Bone marrow (tissue), 2 donors: Measurements from ENCODE around the gene TSR3.

Experiments used
- DNase-seq, 2 donors: peaks; one replicate each; lab custom pipeline; 2025; lab: John Stamatoyannopoulos, UW

Gene TSR3

DNA sequence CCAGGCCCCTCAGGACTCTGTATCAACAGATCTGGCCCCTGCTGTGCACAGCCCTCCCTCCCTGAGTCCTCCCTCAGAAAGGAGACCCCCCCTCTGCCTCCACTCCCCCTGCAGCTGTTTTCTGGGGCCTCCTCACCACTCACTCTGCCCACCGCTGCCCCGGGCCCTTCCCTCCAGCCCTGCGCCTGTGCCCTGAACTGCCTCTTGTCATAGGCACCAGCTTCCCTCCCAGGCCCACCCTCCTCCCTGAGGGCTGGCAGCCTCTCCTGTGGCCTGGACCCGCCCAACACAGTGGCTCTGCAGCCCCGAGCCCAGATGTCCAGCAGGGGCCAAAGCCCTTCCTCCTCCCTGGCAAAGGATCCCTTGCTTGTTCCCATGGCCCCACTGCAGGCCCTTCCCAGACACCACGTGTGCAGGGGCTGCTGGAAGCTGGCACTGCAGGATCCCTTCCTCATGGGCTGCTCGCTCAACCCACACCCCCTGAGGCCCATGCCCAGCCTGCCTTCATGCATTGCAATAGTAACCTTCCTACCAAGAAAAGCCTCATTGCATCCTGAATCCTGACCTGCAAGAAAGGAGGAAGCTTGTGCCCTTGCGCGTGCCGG is 25.8 kb upstream of the TSR3 start:
- DNase-seq: no peak

DNA sequence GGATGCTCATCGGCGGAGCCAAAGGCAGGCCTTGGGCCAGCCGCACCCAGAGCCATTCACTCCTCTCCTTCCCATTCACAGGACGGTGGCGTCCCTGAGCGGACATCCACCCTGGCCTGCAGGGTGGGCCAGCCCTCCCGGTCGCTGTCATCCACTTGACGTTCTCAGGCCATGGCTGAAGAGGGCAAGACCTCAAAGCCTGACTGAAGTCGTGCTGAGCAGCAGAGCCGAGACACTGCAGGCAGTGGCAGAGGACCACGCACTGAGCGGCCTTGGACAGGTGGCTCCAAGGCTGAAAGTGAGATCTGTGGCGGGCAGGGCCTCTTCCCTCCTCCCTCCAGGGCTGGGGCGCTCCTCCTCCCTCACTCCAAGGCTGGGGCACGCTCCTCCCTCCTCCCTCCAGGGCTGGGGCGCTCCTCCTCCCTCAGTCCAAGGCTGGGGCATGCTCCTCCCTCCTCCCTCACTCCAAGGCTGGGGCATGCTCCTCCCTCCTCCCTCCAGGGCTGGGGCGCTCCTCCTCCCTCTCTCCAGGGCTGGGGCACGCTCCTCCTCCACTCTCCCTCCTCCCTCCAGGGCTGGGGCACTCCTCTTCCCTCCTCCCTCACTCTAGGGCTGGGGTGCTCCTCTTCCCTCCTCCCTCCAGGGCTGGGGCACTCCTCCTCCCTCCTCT is 24.2 kb upstream of the TSR3 start:
- no peak for DNase-seq

DNA sequence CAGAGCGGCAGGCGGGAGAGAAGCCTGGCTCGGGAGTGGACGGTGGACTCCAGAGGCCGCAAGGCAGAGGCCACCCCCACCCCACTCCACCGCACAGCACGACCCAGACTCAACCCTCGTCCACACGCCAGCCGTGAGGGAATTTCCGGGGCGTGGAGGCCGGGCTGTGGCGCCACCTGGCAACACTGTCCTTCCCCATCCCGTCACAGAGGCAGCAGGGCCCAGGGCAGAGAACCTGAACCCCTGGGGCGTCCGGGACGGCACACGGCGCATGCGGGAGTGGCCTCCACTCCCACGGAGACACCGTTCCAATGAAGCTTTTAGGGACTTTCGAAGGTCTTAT is 23.6 kb upstream of the TSR3 start:
- no peak for DNase-seq

DNA sequence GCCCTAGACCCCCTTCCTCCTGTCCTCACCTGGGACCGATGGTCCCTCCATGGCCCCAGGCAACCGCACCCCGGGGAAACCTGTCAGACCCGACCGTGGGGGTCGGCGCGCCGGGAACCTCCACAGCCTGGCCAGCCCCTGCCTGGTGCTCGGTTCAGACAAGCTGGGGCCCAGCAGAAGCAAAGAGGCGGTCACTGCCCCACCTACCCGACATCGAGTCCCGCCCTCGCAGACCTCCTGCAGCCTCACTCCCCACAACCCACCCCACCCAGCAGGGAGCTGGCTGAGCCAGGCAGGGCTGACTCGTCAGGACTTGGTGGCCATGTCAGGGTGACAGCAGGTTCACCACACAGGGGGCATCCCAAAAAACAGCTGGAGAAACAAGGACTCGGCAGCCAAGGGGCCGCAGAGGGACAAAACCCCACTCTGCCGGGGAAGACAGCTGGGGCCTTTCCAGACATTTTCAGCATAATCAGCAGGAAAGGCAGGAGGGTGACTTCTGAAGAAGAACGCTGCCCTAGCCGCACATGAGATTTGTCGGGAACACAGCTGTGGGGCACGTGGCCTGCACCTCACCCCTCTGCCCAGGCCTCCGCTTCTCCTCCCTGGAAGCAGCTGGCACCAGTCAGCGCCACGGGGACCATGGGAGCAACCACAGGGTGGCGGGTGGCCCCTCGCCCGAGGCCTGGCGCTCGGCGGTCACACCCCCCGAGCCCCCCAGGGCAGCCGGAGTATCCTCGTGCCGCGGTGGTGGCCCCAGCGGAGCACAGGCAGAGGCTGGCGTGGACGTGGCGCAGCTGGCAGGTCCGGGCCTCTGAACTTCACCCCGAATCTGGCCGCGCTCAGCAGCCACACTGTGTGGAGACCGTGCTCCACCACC is 23.0 kb upstream of the TSR3 start:
- DNase-seq: no peak

DNA sequence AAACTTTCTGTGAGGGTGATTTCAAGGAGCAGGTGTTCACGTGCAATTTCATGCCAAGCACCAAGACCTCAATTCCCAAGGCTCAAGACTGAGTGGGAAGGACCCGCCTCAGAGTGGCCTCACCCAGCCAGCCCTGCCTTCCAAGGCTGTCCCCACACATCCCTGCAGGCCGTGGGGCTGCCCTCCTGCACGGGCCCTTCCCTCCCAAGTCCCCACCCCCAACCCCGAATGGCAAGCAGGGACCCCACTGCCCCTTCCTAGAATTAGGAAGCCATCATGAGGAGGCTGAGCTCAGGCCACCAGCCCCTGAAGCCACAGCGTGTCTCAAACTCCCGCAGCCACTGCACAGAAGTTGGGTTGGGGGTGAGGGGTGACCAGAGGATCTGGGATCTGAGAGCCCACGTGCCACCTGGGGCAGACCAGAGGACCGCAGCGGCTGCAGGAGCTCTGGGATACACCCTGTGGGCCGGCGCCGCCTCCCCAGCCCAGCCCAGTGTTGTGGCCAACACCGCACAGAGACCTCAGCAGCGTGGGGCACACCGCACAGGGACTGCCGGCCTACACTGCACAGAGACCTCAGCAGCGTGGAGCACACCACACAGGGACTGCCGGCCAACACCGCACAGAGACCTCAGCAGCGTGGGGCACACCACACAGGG is 20.7 kb upstream of the TSR3 start:
- no peak for DNase-seq

DNA sequence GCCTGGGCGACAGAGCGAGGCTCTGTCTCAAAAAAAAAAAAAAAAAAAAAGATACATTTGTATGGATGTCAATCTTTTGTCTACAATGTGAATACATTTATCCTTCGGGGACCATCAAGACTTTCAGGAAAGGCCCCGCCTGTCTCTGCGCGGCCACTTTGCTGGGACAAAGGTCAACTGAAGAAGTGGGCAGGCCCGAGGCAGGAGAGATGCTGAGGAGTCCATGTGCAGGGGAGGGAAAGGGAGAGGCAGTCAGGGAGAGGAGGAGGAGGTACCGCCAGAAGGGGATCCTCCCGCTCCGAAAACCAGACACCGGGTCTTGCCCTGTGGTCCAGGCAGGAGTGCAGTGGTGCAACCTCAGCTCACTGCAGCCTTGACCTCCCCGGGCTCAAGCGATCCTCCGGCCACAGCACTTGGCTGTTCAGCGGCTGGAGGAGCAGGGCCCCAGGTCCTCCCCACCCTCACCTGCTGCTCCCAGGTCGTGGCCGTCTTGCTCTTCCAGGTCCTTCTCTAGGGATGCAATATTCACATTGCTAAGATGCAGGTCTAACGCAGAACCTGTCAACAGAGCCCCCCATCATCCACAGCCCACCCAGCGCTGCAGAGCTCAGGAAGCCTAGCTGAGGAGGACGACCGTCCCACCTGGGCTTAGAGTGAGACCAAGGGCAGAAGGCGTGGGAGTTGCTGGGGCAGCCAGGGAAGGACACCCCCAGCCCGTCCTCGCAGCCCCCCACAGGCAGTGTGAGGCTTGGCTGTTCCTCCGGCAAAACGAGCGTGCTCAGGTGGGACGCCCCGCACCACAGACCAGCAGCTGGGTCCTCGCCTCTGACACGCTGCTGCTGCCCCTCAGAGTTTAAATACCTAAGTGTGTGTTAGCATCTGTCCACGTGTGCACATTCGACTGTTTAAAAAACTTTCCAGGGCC is 19.6 kb upstream of the TSR3 start:
- no peak for DNase-seq

DNA sequence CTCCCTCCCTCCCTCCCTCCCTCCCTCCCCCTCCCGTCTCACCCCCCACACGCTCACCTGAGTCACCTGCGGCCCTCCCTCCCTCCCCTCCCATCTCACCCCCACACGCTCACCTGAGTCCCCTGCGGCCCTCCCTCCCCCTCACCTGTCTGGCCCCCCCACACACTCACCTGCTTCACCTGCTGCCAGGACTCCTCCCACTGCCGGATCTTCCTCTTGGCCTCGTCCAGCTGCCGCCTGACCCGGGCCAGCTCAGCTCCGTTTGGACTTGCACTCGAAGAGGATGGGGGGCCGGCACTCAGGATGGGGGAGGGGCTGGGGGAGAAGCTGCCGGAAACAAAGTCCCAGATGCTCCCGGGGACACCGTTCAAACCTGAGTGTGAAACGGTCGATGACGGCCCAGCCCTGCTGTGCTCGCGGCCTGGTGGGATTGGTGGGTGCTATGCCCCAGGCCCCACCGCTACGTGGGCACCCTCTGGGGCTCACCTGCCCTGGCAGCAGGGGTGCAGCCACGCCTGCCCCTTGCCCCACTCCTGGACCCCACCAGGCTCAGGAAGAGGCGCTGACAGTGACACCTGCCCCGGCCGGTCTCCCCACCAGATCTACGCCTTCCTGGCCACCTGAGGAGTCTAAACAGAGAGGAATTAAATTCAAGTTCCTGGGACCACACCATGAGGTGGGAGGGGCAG is 16.0 kb upstream of the TSR3 start:
- no peak for DNase-seq

DNA sequence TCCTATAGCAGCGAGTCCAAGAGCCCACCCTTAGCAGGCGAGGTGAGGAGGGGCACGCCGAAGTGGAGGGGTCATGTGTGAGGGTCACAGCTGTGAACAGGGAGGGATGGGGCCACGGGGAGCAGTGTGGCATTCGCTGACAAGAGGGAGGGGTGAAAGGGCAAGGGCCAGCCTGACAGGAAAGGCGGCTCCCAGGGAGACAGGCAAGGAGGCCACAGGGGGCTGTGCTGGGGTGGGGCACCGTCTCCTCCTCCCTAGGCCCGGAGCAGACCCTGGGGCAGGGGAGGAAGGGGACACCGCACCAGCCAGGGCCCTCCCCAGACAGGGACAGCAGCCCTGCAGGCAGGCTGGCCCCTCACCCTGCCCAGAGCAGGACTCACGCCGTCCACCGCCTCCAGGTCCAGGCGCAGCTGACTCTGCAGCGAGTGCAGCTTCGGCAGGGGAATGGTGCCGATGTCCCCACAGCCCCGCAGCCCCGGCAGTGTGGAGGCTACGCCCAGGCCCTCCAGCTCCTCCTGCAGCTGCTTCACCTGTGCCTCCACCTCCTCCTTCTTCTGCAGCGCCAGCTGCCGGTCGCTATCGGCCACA is 15.1 kb upstream of the TSR3 start:
- DNase-seq: no peak

DNA sequence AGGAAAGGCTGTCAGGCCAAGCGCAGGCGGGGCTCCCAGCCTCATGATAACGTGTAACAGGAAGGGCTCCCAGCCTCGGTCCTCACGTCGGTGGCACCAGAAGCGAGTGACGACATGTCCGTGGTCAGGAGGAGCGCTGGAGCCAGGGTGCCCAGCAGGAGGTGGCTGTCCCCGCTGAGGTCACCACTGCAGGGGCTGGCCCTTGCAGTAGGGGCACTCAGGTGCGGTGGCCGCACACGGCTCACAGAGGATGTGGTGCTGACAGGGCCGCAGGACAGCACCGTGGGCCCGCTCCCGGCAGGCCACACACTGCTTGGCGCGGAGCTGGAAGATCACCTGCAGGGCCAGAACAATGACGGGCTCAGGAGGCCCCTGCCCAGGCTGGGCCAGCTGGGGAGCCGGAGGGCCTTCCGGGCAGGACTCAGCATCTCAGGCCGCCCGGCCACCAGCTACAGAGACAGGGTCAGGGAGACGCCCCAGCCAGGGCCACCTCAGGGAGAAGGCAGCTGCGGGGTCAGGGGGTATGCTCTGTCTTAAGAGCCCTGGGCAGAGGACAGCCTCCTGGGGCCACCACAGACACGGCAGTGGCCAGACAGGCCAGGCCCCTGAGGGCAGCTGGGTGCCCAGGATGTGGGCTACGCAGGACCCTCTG is 14.5 kb upstream of the TSR3 start:
- no peak for DNase-seq

DNA sequence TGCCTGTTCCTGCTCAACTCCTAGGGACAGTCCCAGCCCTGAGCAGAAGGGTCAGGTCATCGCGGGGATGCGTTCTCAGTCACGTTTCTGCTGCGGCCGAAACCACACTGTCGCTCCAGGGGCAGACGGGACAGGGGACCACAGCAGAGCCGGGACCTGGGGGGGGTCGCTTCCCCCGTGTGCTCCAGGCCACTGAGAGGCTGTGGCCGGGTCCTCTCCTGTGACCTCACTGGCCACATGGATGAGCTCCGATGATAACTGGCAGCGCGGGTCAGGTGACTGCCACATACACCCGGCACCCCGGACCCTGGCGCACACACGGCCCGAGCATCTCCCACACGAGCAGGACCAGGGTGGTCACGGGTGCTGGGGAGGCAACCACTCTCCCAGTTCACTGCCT is 12.8 kb upstream of the TSR3 start:
- DNase-seq: no peak

DNA sequence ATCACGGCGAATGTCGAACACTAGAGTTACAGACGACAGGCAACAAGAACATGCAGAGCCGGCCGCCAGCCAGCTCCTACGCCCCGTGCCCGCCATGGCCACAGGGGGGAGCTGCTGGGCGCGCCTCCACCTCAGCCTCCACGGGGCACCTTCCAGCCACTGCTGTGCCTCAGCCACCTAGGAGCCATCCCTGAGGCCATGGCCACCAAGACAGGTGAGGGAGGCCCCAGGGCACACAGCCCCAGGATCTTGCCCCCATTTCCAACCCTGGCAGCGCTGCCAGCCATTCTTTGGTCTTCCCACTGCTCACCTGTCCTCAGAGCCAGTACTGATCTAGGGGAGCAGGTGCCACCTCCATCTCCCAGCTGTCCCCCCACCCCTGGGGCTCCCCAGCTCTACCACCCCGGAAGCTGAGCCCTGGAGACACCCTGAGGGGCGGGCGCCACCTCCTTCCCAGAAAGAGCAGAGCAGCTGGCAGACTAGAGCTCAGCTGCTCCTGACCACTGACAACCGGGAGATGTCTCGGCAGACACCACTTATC is 11.9 kb upstream of the TSR3 start:
- DNase-seq: peak in 1 of 2 donors; percentile 6

DNA sequence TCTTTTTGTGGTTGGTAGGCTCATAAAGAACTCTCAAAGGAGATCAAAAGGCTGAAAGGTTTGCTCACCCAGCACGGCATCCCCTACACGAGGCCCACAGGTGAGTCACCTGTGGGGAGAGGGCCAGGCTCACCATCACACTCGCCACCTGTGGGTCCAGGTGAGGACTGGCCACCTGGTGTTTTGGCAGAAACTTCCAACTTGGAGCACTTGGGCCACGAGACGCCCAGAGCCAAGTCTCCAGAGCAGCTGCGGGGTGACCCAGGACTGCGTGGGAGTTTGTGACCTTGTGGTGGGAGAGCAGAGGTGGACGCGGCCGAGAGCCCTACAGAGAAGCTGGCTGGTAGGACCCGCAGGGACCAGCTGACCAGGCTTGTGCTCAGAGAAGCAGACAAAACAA is 11.1 kb upstream of the TSR3 start:
- no peak for DNase-seq

DNA sequence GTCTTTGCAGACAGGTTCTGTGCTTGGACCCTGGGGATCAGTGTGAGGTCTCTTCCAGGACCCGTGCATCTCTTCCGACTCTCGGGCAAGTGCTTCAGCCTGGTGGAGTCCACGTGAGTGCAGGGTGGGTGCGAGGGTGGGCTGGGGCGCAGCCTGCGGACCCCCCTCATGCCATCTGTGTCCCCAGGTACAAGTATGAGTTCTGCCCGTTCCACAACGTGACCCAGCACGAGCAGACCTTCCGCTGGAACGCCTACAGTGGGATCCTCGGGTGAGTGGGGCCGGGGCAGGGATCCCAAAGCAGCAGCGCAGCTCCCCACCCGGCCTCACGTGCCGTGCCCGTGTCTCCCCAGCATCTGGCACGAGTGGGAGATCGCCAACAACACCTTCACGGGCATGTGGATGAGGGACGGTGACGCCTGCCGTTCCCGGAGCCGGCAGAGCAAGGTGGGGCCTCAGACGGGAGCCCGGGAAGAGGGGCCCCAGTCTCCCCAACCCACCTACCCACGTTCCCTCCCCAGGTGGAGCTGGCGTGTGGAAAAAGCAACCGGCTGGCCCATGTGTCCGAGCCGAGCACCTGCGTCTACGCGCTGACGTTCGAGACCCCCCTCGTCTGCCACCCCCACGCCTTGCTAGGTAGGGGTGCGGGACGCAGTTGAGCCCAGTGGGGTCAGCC is 10.1 kb upstream of the TSR3 start:
- no peak for DNase-seq

DNA sequence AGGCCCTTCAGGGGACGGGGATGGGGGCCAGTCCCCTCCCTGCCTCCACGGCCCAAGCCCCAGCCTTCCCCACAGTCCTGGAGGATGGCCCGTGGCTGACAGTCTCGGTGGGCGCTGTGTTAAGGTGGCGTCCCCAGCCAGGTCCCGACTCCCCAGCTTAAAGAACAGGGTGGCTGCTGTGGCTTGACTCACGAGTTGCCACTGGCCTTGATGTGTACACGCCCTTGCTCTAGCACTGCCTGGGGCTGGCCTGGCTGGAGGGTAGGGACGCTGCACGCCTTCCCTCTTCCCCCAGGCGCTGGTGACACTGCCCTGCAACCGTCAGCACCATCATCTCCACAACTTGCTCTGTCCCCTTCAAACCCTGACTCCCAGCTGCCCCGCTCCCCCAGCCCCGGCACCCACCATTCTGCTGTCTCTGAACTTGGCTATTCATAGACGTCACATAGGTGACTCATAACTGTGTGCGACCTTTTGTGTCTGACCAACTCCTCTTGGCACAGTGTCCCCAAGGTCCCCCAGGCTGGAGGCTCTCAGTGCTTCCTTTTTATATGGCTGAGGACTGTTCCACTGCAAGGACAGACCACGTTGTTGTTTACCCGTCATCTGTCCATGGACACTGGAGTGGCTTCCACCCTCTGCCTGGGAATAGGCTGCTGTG is 6.4 kb upstream of the TSR3 start:
- no peak for DNase-seq

DNA sequence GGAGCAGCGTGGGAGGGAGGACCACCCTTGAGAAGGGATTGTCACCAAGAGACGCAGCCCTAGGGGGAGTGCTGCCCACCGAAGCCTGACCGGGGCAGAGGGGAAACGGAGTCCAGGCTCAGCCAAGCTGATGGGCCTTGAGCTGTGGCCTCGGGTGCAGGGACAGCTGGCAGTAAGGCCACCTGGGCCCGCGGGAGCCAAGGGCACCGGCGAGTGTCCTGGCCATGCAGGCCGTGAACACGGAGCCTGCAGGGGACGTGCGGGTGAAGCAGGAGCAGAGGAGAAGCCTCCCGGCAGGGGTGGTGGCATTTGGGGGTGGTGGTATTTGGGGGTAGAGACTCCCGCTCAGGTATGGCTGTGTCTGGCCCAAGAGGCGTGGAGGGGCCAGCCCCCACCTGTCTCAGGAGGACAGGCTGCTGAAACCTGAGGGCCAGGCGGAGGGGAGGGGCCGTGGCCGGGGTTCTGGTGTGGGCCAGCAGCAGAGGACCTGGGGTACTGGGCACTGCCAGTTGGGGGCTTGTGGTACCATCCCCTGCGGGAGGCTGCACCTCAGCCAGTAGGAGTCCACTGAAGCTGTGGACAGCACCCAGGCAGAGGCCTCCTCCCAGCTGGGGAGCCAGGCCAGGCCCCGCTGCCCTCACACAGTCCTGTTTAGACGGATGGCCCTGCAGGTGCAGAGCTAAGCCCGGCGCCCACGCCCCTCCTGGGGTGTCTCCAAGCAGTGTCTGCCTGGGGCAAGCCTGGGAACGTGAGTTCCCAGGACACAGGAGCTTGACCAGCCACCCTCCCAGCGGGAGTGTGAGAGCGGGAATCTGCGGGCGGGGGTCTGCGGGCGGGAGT is 4.6 kb upstream of the TSR3 start:
- DNase-seq: no peak

DNA sequence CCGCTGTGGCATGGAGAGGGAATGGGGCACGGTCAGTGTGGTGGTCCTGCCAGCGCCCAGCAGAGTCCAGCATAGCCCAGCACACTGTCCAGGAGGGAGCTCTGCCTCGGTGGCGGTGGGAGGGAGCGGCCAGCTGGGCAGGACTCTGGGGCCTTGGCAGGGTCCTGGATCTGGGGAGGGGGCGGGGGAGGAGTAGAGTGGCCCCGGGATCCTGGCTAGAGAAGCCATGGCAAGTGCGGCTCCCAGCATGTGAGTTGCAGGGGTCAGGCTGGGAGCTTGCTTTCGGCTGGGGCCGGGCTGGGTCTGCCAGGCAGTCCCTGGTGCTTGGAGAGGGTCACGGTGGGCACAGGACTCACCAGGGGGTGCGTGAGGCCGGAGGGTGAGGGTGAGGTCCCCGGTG is 3.9 kb upstream of the TSR3 start:
- no peak for DNase-seq

DNA sequence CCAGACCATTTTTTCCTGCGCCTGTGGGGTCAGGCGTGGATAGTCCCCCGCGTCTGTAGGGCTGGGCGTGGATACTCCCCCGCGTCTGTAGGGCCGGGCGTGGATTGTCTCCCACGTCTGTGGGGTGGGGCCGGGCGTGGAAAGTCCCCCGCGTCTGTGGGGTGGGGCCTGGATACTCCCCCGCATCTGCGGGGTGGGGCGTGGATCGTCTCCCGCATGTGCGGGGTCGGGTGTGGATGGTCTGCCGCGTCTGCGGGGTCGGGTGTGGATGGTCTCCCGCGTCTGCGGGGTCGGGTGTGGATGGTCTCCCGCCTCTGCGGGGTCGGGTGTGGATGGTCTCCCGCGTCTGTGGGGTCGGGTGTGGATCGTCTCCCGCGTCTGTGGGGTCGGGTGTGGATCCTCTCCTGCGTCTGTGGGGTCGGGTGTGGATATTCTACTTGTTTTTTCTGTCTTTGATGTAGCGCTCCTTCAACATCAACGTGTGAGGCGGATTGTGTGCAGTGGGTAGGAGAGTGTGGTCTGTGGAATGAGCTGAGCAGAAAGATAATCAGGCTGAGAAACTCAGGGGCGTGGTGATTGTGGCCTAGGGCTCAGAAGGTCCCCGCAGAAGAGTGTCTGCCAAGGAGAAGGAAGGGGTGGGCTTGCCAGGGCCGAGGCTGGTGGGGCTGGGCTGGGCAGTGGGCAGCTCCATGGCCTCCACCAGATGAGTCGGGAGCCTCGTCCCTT is 3.3 kb upstream of the TSR3 start:
- no peak for DNase-seq
